Embryonic facial prominence (tissue), 1 donor: ENCODE measurements around the gene LPA.

Source experiments
- DNase-seq: peaks from one replicate; pipeline ENCODE4 v3.0.0-alpha.2; 2016; ENCODE audit errors: extremely low spot score

The LPA gene

GRCh38 chr6:160510976-160511617 is 153.0 kb downstream of the LPA start:
- DNase-seq, result no peak

- no peak for DNase-seq
Observed at GRCh38 chr6:160510199-160510598, 153.9 kb downstream of the LPA start.

- DNase-seq, result no peak
Observed at GRCh38 chr6:160509610-160510009, 154.5 kb downstream of the LPA start.

- no peak for DNase-seq
Observed at GRCh38 chr6:160508599-160508998, 155.5 kb downstream of the LPA start.

GRCh38 chr6:160507420-160507819 is 156.7 kb downstream of the LPA start:
- no peak for DNase-seq

GRCh38 chr6:160505970-160506369 is 158.1 kb downstream of the LPA start:
- no peak for DNase-seq

GRCh38 chr6:160500639-160501038 is 163.4 kb downstream of the LPA start:
- DNase-seq, result no peak

- no peak for DNase-seq
Observed at GRCh38 chr6:160494576-160494975, 169.5 kb downstream of the LPA start.

GRCh38 chr6:160489091-160489490 is 175.0 kb downstream of the LPA start:
- no peak for DNase-seq

GRCh38 chr6:160487116-160487515 is 177.0 kb downstream of the LPA start:
- no peak for DNase-seq
